ENCODE measurements around the gene FILIP1L. TPM values are rescaled to one million over a fixed set of nuclear protein-coding genes. Genes with fewer than 3 reads are reported as not detected.

Gene FILIP1L
- total and polyA plus RNA-seq, 2 of the 8 experiments (the other 6 are each of a cell fraction or from before 2014, with no cell fraction given), result 0.06 to 0.09 TPM

DNA sequence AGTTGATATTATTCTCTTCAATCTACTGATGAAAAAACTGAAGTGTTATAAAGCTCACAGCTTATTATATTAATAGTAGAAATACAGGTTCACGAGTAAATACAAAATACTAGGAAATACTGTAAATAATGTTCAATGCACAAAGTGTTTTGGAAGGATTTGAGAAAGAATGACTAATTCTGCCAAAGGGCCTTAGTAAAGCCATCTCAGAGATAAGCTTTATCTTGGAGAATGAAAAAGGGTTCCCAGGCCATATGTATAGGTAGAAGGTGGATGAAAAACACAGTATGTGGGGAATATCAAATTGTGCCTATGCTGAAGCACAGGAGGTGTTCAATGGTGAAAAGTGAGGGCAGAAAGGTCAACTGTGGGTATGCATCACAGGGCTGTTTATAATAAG, 173.1 kb downstream of the FILIP1L start (continued):
- no peak for TF ChIP-seq CTBP2 (IDR thresholded peaks at IDR 0.05; ENCODE audit: borderline replicate concordance, insufficient read depth, insufficient read length, low read length)
- TF ChIP-seq NANOG (IDR thresholded peaks at IDR 0.05; ENCODE audit: insufficient read depth, low read depth, low read length, poor library complexity, severe bottlenecking), result no peak
- no peak for TF ChIP-seq KDM4A (IDR thresholded peaks at IDR 0.05; ENCODE audit: low read depth, low read length, severe bottlenecking)
- no peak for TF ChIP-seq BACH1 (IDR thresholded peaks at IDR 0.05; ENCODE audit: low read length)

Data from H1 (cell line).